Epidermal melanocyte (primary cell): ENCODE results near the gene DGCR8.

Experiments
- DNase-seq: peaks from one replicate; pipeline ENCODE4 v3.0.0; 2011; ENCODE audit warnings: low spot score; ENCODE audit not compliant: insufficient read length

Gene DGCR8

DNA sequence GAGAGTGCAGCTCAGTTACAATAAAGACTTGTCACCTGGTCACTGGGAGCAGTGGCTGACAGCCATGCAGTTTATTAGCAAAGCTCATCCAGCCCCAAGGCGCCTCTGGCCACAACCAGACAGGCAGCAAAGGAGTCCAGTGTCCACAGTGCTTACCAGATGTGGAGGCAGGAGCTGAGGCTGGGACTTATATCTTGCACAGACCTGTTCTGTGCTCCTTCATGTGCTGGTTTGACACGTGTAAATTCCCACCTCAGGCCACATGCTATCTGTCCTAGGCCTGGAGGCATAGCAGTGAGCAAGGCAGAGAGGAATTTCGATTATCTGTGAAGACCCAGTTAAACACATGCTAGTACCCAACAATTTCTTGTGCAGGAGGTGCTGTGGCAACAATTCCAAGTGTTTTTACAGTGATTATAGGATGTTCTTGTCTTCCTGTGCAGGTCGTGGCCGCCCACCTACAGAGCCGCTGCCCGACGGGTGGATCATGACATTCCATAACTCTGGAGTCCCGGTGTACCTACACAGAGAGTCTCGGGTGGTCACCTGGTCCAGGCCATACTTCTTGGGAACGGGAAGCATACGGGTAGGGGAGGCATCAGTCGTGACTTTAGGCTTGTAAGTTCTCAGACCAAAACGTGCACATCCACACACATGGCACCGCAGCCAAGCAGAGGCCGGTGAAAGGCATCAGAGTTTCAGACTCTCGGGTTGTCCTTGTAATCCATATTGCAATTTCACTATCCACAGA is 9.4 kb downstream of the DGCR8 start:
- no peak for DNase-seq

DNA sequence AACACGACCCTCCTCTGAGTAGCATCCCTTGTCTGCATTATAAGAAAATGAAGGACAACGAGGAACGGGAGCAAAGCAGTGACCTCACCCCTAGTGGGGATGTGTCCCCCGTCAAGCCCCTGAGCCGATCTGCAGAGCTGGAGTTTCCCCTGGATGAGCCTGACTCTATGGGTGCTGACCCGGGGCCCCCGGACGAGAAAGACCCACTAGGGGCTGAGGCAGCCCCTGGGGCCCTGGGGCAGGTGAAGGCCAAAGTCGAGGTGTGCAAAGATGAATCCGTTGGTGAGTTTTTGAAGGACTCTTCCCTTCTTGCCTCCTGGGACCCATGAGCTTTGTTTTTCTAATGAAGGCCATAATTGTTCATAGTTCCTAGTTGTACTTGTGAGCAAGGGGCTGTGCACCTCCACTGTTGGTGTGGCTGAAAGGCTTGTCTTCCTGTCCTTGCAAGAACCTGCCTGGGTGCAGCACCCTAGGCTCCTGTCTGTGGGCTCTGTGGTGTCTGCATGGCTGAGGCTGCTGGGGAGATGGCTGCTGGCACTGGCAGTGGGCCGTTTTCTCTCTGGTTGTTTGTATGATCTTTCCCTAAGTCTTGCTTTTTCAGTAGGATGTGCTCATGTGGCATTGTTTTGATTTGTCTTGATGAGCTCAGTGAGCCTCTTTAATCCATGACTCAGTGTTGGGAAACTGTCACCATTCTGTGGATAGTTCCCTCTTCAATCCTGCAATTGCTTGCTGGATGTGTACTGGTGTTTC is 10.1 kb downstream of the DGCR8 start:
- DNase-seq: no peak

DNA sequence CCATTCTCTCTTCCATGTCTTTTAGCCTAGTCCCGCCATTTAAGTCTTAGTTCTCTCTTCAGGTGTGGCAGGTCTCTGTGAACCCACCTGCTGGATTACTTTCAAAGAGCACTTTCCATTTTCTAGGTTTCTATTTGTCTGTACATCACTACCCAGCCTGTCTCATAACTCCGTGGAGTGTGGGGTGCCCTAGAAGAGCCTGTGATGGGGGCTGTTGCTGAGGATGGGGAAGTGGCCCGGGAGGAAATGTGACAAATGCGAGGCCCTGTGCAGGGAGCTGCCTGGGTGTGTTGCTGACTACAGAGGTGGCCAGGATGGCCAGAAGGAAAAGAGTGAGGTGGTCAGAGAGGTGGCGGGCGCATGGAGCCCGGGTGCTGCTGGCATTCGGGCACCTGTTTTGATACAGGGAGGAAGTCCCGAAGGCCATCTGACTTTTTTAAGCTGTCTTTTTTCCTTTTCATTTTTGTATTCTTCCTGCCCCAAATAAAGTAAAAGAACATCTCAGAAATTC is 10.7 kb downstream of the DGCR8 start:
- no peak for DNase-seq

DNA sequence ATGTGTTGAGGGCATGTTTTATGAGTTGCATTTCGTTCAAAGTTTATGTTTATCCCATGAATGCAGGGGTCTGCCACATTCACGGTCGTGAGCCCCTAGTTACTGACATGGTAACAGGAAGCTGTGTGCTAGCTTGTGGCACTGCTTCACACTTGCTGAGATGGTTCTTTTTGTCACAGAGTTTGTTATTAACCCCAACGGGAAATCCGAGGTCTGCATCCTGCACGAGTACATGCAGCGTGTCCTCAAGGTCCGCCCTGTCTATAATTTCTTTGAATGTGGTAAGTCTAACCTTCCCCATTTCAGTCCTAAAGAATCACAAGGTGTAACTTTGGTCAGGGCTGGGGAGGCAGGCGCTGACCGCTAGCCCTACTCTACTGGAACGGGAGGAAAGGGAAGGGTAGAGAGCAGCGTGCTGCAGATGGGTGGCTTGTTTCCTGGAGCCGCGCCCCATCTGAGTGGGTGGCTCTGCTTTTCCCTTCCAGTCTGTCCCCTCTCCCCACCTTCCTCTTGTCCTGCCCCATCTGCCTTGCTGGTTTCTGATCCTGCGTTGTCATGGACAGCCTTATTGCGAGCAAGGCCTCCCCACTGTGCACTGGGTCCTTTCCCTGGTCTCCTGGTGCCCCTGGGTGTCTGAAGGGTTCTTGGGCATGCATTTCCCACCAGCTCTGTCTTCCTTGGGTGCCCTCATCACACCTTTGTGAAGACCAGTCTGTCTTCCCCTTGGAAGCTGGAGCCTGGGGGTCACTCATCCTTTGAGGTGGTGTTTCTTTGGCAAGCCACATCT is 11.8 kb downstream of the DGCR8 start:
- no peak for DNase-seq

DNA sequence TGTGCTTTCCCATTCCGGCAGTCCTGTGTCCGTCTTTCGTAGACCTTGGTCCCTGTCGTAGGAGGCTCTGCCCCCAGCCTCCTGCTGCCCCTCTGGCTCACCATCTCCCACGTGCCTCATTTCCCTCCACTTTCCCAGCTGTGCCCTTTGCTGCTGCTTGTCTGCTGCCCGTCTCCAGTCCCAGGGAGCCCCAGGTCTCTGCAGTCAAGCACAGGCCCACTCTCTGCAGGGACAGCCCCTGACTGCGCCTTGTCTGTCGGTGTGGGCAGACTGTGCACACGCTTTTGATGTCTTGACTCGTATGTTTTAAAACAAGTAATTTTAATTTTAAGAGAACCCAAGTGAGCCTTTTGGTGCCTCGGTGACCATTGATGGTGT is 12.4 kb downstream of the DGCR8 start:
- DNase-seq: no peak

DNA sequence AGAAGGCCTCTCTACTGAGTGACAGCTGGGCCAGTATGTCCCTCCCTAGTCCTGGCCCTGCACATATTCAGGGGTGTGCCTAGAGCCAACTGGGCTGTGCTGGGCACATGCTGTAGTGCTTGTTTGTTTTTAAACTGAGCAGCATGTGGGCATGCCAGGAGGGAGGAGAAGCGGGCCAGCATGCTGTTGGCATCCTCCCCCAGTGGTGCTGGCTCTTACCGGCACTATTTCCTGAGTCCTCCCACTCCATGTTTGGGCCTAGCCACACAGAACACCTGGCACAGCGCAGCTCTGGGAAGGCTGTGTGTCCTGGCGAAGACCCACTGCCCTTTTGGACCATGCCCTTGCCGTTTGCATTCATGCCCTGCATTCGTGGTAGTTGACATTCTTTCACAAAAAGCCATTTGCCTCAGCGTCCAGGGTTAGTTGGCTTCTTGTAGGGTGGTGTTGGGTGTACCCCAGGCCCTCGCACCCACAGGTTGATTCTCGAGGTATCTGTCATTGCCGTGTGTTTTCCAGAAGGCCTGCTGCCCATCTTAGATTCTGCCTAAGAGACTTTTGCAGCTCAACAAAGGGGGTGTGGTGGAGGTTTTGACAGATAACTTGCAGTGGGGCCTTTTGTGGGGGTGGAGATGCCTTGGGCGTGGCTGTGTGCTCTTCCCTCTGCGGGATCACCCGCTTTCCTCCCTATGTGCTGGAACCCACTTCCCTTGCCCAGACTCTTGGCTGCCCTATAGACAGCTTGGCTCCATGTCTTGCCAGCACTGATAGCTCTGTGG is 13.6 kb downstream of the DGCR8 start:
- no peak for DNase-seq

DNA sequence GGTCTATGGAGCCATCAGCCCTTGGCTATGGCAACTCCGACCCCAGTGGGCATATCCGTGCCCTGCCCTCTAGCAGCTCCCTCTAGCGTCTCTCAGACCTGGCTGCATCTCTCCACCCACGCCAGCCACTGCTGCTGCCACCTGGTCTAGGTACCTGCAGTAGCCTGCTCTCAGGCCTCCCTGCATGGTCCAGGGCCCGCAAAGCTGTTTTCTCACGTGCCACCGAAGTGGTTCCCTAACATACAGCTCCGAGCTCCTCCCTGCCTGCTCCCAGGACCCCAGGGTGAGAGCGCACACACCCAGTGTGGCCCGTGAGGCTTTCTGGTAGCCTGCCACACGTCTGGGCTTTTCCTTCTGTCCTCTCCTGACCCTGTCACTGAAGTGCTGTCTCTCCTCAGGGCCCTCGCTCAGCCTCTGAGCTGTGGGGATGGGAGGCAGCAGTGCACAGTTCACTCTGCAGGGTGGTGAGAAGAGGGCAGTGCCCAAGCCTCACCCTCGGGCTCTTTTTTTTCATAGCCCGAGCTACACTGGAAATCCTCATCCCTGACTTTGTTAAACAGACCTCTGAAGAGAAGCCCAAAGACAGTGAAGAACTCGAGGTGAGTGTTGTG is 14.3 kb downstream of the DGCR8 start:
- DNase-seq: no peak

DNA sequence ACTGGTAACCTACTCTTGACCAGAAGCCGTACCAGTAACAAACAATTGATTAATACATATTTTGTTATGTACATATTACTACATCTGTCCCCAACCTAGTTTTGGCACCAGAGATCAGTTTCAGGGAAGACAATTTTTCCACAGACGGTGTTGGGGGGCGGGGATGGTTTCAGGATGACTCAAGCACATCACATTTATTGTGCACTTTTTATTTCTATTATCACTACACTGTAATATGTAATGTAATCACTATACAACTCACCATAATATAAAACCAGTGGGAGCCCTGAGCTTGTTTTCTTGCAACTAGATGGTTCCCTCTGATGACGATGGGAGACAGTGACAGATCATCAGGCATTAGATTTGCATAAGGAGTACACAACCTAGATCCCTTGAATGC is 15.5 kb downstream of the DGCR8 start:
- DNase-seq: no peak

DNA sequence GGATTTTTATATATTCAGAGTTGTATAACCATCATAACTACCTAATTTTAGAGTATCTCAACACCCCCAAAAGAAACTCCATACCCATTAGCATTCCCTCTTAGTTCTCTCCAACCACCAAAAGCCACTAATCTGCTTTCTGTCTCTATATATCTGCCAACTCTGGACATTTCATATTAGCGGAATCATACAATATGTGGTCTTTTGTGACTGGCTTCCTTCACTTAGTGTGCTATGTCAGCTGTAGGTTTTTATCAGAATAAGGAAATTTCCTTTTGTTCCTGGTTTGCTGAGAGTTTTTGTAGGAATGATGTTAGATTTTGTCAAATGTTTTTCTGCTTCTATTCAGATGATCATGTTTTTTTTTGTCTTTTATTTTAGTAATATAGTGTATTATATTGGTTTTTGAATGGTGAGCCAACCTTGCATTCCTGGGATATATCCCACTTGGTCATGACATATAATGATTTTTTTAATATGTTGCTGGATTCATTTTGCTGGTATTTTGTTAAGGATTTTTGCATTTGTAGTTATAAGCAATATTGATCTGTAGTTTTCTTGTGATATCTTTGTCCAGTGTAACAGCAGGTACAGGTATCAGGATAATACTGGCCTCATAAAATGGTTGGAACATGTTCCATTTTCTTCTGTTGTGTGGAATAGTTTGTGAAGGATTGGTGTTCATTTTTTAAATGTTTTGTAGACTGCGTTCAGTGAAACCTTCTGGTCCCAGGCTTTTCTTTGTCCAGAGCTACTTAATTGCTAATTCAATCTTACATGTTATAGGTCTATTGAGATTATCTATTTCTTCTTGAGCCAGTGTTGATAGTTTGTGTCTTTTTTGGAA is 16.8 kb downstream of the DGCR8 start:
- no peak for DNase-seq

DNA sequence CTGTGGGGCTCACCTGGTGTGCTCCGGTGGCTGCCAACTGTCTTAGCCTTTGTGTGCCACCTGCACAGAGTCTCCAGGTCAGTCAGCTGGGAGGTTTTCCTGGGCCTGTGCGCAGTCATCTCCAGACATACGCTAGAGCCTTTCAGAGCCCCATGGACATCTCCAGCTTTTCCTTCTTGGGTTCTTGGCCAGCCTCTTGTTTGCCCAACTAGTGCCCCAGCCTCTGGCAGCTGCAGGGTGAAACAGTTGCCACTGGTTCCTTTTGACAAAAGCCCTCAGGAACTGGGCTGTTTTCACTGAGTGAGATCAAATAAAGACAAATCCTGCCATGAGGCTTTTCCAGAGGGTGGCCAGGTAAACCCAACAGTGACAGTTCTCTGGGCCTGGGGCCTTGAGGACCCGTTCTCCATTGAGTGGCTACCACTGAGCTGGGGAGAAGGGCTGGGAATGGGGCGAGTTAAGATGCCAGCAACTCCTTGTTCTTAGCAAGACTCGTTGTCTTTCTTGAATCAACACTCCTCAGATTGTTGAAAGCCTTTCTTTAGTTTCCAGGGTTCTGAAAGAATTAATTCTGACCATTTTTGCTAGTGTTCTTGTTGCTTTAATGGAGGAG is 19.2 kb downstream of the DGCR8 start:
- no peak for DNase-seq

DNA sequence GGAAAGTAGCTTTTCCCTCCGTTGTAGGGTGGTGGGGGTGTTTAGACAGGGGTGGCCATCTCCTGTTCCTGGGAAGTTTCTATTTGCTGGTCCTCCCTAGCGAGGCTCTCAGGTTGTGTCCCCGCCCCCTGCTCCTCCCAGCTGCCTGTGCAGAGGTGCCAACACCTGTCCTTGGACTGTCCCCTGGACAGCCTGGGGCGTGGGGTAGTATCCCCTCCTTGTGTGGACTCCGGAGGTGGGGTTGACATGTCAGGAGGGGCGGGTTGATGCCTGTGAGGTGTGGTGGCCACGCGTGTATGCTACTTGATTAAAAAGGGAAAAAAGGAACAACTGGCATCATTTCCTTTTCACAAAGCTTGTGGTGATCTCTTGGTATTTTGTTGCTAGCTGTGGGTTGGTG is 21.6 kb downstream of the DGCR8 start:
- DNase-seq: no peak

DNA sequence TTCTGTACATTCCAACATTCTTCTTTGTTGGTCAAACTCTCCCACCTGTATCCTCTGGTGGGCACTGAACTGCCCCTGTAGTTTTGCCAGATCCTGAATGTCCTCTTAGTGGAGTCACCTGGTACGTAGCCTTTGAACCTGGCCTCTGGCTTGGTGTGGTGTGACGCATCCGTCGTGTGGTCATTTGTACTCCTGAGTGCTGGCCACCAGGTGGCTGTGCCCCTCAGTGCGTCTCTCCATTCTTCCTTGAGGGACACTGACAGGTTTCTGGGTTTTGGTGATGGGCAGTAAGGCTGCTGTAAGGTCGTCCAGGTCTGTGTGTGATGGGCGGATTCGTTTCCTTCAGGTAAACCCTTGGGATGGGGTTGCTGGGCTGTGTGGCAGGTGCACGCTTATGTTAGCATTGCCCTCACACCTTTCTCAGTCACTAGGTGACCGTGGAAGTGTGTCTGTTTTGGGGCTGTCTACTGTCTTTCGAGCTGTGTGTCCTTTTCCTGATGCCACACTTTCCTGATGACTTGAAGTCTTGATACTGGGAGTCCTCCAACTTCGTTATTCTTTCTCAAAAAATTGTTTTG is 22.3 kb downstream of the DGCR8 start:
- DNase-seq: no peak

DNA sequence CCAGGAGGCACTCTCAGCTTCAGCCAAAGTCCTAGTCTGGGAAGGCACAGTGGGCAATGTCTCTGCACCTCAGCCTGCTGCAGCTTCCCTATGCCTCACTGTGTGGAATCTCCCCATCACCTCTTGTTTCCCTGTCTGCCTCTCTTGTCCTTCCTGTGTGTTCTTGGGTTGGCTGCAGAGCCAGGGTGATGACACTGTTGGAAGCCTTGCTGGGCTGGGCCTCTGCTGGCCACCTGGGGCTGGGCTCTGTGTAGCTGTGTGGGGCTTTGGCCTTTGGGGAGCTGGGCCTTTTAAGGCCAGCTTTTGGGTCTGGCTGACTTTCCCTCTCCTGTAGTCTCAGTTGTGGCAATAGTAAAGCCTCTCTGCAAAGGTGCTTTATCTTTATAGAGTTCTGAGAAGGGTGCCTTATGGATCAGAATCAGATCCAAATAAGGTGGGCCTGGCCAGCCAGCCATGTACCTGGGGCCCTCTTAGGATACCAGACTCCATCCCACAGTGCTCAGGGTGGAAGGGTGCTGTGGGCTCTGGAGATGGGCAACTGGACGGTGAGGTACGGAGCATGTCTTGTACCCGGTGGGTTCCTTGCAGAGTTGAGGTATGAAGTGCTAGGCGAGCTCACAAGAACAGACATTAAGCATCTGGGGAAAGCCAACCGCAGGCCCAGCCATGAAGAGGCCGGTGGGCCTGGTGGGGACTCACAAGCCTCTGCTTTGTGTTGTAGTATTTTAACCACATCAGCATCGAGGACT is 25.6 kb downstream of the DGCR8 start:
- DNase-seq: no peak

DNA sequence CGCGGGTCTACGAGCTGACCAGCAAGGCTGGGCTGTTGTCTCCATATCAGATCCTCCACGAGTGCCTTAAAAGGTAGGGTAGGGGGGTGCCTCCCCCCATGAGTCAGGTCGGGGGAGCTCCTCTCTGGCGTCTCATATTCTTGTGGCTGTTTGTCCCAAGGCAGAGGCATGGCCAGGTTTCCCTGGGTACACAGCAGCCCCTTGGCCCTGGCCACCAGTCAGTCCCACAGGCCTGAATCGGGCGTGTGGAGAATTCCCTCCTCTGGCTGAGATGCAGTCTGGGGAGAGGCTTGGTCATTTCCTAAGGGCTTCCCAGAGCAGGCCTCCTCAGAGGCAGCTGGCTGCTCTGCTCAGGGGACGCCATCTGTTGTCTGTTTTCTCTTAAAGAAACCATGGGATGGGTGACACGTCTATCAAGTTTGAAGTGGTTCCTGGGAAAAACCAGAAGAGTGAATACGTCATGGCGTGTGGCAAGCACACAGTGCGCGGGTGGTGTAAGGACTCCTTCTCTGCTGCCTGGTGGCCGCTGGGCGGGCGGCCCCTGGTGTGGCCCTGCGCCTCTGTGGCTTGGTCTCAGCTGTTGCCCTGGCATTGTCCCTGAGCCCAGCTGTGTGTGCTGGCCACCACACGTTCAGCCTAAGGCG is 26.3 kb downstream of the DGCR8 start:
- no peak for DNase-seq

DNA sequence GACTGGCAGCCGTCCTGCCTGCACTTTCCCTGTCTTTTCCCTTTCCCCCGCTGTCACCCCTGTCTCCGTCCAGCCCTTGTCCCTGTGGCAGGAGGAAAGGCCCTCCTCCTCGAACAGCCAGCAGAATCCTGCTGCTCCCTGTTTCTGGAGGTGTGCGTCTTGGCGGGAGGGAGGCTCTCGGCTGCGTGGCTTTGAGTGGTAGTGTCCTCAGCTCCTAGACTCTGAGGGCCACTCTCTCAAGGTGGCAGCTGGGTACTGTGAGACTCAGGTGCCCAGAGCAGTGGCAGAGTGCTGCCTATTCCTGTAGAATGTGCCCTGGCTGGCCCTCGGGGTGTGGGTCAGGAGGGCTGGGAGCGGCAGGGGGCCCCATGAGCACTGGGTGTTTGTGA is 26.8 kb downstream of the DGCR8 start:
- DNase-seq: no peak

DNA sequence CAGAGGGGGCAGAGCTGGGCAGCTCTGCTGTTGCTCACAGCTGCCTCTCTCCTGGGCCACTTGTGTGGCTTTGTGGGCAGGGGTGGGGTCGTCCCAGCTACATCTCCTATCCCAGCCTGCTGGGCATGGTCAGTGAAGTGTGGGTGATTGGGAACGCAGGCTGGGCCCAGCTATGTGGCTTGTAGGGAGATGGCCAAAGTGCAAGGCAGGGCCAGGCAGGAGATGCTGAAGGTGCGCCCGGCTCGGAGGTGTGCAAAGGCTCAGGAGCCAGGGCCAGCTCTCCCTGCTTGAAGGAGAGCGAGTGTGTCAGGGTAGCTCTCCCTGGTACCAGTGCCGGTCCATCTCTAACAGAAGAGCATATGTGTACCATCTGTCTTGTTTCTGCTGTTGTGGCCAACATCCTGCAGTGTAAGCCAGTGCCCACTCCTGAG is 27.4 kb downstream of the DGCR8 start:
- DNase-seq: no peak

DNA sequence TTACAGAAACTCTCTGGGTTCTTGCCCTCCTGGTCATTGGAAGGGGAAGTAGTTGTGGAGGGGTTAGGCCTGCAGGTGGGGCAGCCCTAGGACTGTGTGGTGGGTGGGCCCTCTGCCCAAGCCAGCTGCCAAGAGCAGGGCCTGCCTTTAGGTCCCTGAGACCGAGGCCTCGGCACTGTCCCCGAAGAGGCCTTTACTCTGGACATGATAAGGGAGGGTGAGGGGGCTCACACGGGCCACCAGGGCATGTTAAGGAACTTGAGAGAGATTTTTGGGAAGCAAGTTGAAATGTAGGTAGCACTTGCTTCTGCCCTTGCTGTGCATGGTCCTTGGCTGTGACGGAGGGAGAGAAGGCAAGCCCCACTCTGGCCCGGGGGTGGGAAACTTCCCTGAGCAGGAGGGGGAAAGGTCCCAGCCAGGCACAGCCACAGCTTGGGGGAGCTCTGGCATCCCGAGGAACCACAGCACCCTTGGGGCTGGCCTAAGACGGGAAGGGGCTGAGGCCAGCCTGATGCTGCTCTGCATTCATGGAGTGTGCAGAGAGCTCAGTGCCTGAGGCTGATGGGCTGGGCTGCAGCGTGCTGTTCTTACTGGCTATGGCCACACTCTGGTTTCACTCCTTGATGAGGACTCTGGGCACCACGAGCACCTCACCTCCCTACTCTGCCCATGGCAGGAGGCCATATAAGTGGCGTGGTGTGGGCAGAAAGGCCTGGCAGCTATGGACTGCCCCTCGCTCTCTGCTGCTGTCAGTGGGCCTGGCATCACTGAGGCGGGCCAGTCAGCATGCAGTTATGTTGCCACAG is 28.1 kb downstream of the DGCR8 start:
- DNase-seq: no peak
